Erythroblast (primary cell): ENCODE results near the gene NTM.

Source experiments
- DNase-seq, 2 experiments: peaks; one replicate each; lab custom pipeline; 2025; lab: John Stamatoyannopoulos, UW
- GATA1 ChIP-seq: IDR thresholded peaks from 2 replicates; pipeline ENCODE4 v1.6.1; 2011; ENCODE audit warnings: low read depth, mild to moderate bottlenecking, control low read depth, low read length, moderate library complexity
- POLR2A ChIP-seq: IDR thresholded peaks from 2 replicates; pipeline ENCODE4 v1.6.1; 2011; ENCODE audit warnings: mild to moderate bottlenecking, low read length

NTM gene

GRCh38 chr11:131626788-131627187, 256.4 kb downstream of the NTM start:
- DNase-seq: no peak
- TF ChIP-seq POLR2A: no peak
- TF ChIP-seq GATA1: no peak

GRCh38 chr11:131628739-131629138, 258.3 kb downstream of the NTM start:
- TF ChIP-seq POLR2A: no peak
- TF ChIP-seq GATA1: no peak
- no peak for DNase-seq

- DNase-seq: no peak
- TF ChIP-seq POLR2A (no peak), GATA1 (no peak)
Measured at GRCh38 chr11:131629925-131630540, 259.6 kb downstream of the NTM start.

GRCh38 chr11:131632971-131633370, 262.6 kb downstream of the NTM start:
- DNase-seq: no peak
- TF ChIP-seq POLR2A (no peak), GATA1 (no peak)

- DNase-seq: no peak
- no peak for TF ChIP-seq POLR2A
- no peak for TF ChIP-seq GATA1
Measured at GRCh38 chr11:131633921-131634715, 263.7 kb downstream of the NTM start.

- TF ChIP-seq GATA1 (no peak), POLR2A (no peak)
- no peak for DNase-seq
Measured at GRCh38 chr11:131637469-131638175, 267.2 kb downstream of the NTM start.

- DNase-seq: no peak
- TF ChIP-seq GATA1: no peak
- TF ChIP-seq POLR2A: no peak
Measured at GRCh38 chr11:131638889-131639288, 268.5 kb downstream of the NTM start.

GRCh38 chr11:131640320-131640719, 269.9 kb downstream of the NTM start:
- TF ChIP-seq POLR2A (no peak), GATA1 (no peak)
- no peak for DNase-seq

GRCh38 chr11:131642756-131643531, 272.5 kb downstream of the NTM start:
- DNase-seq: no peak
- TF ChIP-seq GATA1 (no peak), POLR2A (no peak)

- no peak for TF ChIP-seq GATA1
- DNase-seq: no peak
Measured at GRCh38 chr11:131644204-131644795, 273.9 kb downstream of the NTM start.

- no peak for TF ChIP-seq GATA1
- TF ChIP-seq POLR2A: no peak
Measured at GRCh38 chr11:131645237-131645636, 274.8 kb downstream of the NTM start.

GRCh38 chr11:131649856-131650255, 279.4 kb downstream of the NTM start:
- TF ChIP-seq GATA1: no peak
- no peak for TF ChIP-seq POLR2A

More at GRCh38 chr11:131645237-131645636, 274.8 kb downstream of the NTM start:
- no peak for DNase-seq

GRCh38 chr11:131652231-131652630, 281.8 kb downstream of the NTM start:
- TF ChIP-seq POLR2A: no peak
- no peak for TF ChIP-seq GATA1
- no peak for DNase-seq

More at GRCh38 chr11:131649856-131650255, 279.4 kb downstream of the NTM start:
- no peak for DNase-seq
